GM23338 (cell line): ENCODE data around the gene SPIRE1. TPM values are rescaled to one million over a fixed set of nuclear protein-coding genes. Genes with fewer than 3 reads are reported as not detected.

Experiments used
- ATAC-seq: fragments of 200-7000 bp; cut with Tn5 transposase; 3 replicates; pipeline ENCODE4 v1.9.1; 2020
- DNase-seq: peaks from one replicate; pipeline ENCODE4 v3.0.0-alpha.2; 2015; ENCODE audit warnings: low spot score
- H2AFZ ChIP-seq: fragments of 200-600 bp; sonication (generic); 2 replicates; pipeline ENCODE4 v1.8.0; 2016; ENCODE audit warnings: antibody characterized with exemption, mild to moderate bottlenecking, moderate library complexity
- H3F3A ChIP-seq: fragments of 200-600 bp; sonication (generic); replicated peaks from 2 replicates; pipeline ENCODE4 v1.8.0; 2017; ENCODE audit warnings: antibody characterized with exemption, mixed run types, low read depth
- H3K27ac ChIP-seq: fragments of 200-600 bp; sonication (generic); 2 replicates; pipeline ENCODE4 v1.6.1; 2016; ENCODE audit warnings: low read depth
- H3K27me3 ChIP-seq: fragments of 200-600 bp; sonication (generic); 2 replicates; pipeline ENCODE4 v1.8.0; 2016; ENCODE audit warnings: mild to moderate bottlenecking, mixed run types, moderate library complexity; ENCODE audit not compliant: insufficient read depth
- H3K36me3 ChIP-seq: fragments of 200-600 bp; sonication (generic); 2 replicates; pipeline ENCODE4 v1.8.0; 2016; ENCODE audit warnings: mild to moderate bottlenecking; ENCODE audit not compliant: insufficient read depth
- H3K4me1 ChIP-seq: fragments of 200-600 bp; sonication (generic); 2 replicates; pipeline ENCODE4 v1.8.0; 2016; ENCODE audit warnings: mild to moderate bottlenecking, moderate library complexity; ENCODE audit not compliant: insufficient read depth
- H3K4me2 ChIP-seq: fragments of 200-600 bp; sonication (generic); 2 replicates; pipeline ENCODE4 v1.7.1; 2017; ENCODE audit warnings: mixed run types
- H3K4me3 ChIP-seq: fragments of 200-600 bp; sonication (generic); 2 replicates; pipeline ENCODE4 v1.6.1; 2016; ENCODE audit warnings: mixed run types
- H3K79me2 ChIP-seq: fragments of 200-600 bp; sonication (generic); replicated peaks from 2 replicates; pipeline ENCODE4 v1.8.0; 2017; ENCODE audit warnings: mild to moderate bottlenecking; ENCODE audit not compliant: insufficient read depth
- H3K9me2 ChIP-seq: fragments of 200-600 bp; sonication (generic); 2 replicates; pipeline ENCODE4 v1.8.0; 2017; ENCODE audit not compliant: insufficient read depth
- H4K20me1 ChIP-seq: fragments of 200-600 bp; sonication (generic); replicated peaks from 2 replicates; pipeline ENCODE4 v1.8.0; 2017; ENCODE audit warnings: mild to moderate bottlenecking; ENCODE audit not compliant: insufficient read depth
- H3K27ac Mint-ChIP-seq: 2 replicates; pipeline ENCODE4 v1.8.0; 2020; ENCODE audit warnings: inconsistent platforms, mild to moderate bottlenecking, moderate library complexity, mixed read lengths
- H3K27me3 Mint-ChIP-seq: 3 replicates; pipeline ENCODE4 v1.8.0; 2022; ENCODE audit warnings: low read depth, mild to moderate bottlenecking, moderate library complexity, mixed read lengths, inconsistent platforms; ENCODE audit not compliant: insufficient read depth, poor library complexity
- H3K36me3 Mint-ChIP-seq: 3 replicates; pipeline ENCODE4 v1.8.0; 2021; ENCODE audit warnings: low read depth, mild to moderate bottlenecking, inconsistent platforms, moderate library complexity, mixed read lengths
- H3K4me1 Mint-ChIP-seq: 3 replicates; pipeline ENCODE4 v1.8.0; 2020; ENCODE audit warnings: mild to moderate bottlenecking, inconsistent platforms, mixed read lengths
- H3K4me3 Mint-ChIP-seq: 3 replicates; pipeline ENCODE4 v1.8.0; 2021; ENCODE audit warnings: moderate library complexity, mild to moderate bottlenecking, inconsistent platforms, mixed read lengths
- H3K9me3 Mint-ChIP-seq: 3 replicates; pipeline ENCODE4 v1.8.0; 2020; ENCODE audit warnings: moderate library complexity, mild to moderate bottlenecking, inconsistent platforms, mixed read lengths
- CREB1 ChIP-seq: fragments of 250-450 bp; sonication (Bioruptor Pico); IDR thresholded peaks from 2 replicates; pipeline ENCODE4 v1.5.0; 2020; ENCODE audit warnings: low read depth, mild to moderate bottlenecking, moderate library complexity
- EZH2 ChIP-seq: fragments of 200-600 bp; sonication (generic); IDR thresholded peaks from one replicate; pipeline ENCODE4 v1.8.0; 2017; ENCODE audit warnings: antibody characterized with exemption, mild to moderate bottlenecking, low read depth; ENCODE audit not compliant: unreplicated experiment
- EZH2phosphoT487 ChIP-seq: fragments of 200-600 bp; sonication (generic); IDR thresholded peaks from one replicate; pipeline ENCODE4 v1.8.1; 2018; ENCODE audit warnings: antibody characterized with exemption; ENCODE audit not compliant: unreplicated experiment
- JUNB ChIP-seq: IDR thresholded peaks from one replicate; pipeline ENCODE4 v1.6.1; 2016; ENCODE audit warnings: antibody characterized with exemption; ENCODE audit not compliant: unreplicated experiment
- NANOG ChIP-seq: IDR thresholded peaks from 2 replicates; pipeline ENCODE4 v1.6.1; 2016; ENCODE audit warnings: antibody characterized with exemption, borderline replicate concordance
- POLR2AphosphoS5 ChIP-seq: IDR thresholded peaks from 2 replicates; pipeline ENCODE4 v1.6.1; 2016; ENCODE audit warnings: antibody characterized with exemption, low read depth
- STAT1 ChIP-seq: IDR thresholded peaks from one replicate; pipeline ENCODE4 v1.6.1; 2016; ENCODE audit warnings: antibody characterized with exemption; ENCODE audit not compliant: unreplicated experiment
- ZNF114 ChIP-seq: fragments of 250-450 bp; sonication (Bioruptor Pico); IDR thresholded peaks from 2 replicates; pipeline ENCODE4 v1.5.0; 2020; ENCODE audit warnings: mild to moderate bottlenecking, moderate library complexity
- ZNF331 ChIP-seq: fragments of 250-450 bp; sonication (Bioruptor Pico); IDR thresholded peaks from 2 replicates; pipeline ENCODE4 v1.5.0; 2020; ENCODE audit warnings: low read depth, mild to moderate bottlenecking, moderate library complexity
- polyA plus RNA-seq: library from polyadenylated mRNA; unstranded; fragments of >200 nt; fragmentation: Nextera tagmentation; extraction: Ambion mirVana; gene quantifications from 2 replicates; pipeline ENCODE4 v1.2.1, GENCODE V29; 2016
- total RNA-seq: library from RNA; depleted of rRNA; stranded (reverse); fragments of >200 nt; shearing (Covaris generic); gene quantifications from 2 replicates; pipeline ENCODE4 v1.2.3, GENCODE V29; 2014
- TF ChIP-seq, protein P1 (sequence below): IDR thresholded peaks from 2 replicates; pipeline ENCODE4 v1.6.1; 2016; ENCODE audit warnings: antibody characterized with exemption
- TF ChIP-seq, protein P2 (sequence below): IDR thresholded peaks from one replicate; pipeline ENCODE4 v1.6.1; 2018; ENCODE audit warnings: antibody characterized with exemption; ENCODE audit not compliant: unreplicated experiment
- TF ChIP-seq, protein P3 (sequence below), 2 experiments: fragments of 200-600 bp in 1 of 2; sonication (generic) in 1 of 2; conservative IDR thresholded peaks; 2 replicates each; pipeline versions ENCODE4 v1.5.1 to v1.6.1; 2016 to 2017; ENCODE audit warnings: antibody characterized with exemption in 2 of 2, low read depth in 2 of 2, mild to moderate bottlenecking in 2 of 2, moderate library complexity in 1 of 2
- TF ChIP-seq, protein P4 (sequence below): fragments of 250-450 bp; sonication (Bioruptor Pico); IDR thresholded peaks from 2 replicates; pipeline ENCODE4 v1.5.0; 2020; ENCODE audit warnings: mild to moderate bottlenecking, moderate library complexity

Gene SPIRE1
- total and polyA plus RNA-seq, 2 experiments from 2014 or later = 2.9 to 15.5 TPM

DNA sequence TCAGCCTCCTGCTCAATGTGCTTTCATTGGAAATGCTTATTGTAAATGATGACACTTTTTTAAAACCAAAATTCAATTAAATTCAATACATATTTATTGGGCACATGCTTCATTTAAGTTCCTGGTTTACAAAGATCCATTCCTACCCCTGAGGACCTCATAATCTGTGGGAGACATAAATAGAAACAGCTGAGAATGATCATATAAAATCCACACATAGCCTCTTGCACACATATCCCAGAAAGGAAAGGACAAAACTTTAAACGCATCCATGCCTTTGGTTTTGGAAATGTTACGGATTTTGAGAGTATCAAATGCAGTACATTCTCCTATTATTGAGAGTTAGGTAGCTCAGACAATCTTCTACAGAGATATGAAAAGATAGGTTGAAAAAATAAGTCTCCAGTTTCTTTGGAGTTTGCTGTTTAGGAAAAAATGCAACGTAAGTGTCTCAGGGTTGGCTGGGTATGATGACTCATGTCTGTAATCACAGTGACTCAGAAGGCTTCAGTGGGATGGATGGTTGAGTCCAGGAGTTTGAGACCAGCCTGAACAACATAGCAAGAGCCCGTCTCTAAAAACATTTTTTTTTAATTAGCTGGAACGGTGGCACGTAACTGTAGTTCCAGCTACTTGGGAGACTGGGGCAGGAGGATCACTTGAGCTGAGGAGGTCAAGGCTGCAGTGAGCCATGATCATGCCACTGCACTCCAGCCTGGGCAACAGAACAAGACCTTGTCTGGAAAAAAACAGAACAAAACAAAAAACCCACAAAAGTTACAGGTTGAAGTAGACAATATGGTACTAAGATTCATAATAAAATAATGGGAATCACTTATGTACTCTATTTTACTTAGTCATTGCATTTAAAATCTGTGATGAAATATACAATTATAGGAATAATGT is 254.1 kb downstream of the SPIRE1 start:
- no peak overlapping the region for H3K27ac Mint-ChIP-seq
- H4K20me1 ChIP-seq = no peaks in the 10 kb centered on the region
- no peaks in the 10 kb centered on the region for H3K36me3 Mint-ChIP-seq
- H3K27ac ChIP-seq = no peak overlapping the region
- no peak for DNase-seq
- H3F3A ChIP-seq = 0 out of 2 replicates have a peak, but pooled peaks cover 10% of the 10 kb centered on the region
- H2AFZ ChIP-seq = no peak overlapping the region
- H3K27me3 Mint-ChIP-seq = peaks cover 37% of the 10 kb centered on the region
- H3K36me3 ChIP-seq = no peaks in the 10 kb centered on the region
- H3K27me3 ChIP-seq = peaks cover 32% of the 10 kb centered on the region
- ATAC-seq = no peak
- H3K4me1 Mint-ChIP-seq = peaks cover 16% of the 10 kb centered on the region
- TF ChIP-seq CREB1 = no peak
- TF ChIP-seq, protein P1, sequence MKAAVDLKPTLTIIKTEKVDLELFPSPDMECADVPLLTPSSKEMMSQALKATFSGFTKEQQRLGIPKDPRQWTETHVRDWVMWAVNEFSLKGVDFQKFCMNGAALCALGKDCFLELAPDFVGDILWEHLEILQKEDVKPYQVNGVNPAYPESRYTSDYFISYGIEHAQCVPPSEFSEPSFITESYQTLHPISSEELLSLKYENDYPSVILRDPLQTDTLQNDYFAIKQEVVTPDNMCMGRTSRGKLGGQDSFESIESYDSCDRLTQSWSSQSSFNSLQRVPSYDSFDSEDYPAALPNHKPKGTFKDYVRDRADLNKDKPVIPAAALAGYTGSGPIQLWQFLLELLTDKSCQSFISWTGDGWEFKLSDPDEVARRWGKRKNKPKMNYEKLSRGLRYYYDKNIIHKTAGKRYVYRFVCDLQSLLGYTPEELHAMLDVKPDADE = no peak
- TF ChIP-seq, protein P2, sequence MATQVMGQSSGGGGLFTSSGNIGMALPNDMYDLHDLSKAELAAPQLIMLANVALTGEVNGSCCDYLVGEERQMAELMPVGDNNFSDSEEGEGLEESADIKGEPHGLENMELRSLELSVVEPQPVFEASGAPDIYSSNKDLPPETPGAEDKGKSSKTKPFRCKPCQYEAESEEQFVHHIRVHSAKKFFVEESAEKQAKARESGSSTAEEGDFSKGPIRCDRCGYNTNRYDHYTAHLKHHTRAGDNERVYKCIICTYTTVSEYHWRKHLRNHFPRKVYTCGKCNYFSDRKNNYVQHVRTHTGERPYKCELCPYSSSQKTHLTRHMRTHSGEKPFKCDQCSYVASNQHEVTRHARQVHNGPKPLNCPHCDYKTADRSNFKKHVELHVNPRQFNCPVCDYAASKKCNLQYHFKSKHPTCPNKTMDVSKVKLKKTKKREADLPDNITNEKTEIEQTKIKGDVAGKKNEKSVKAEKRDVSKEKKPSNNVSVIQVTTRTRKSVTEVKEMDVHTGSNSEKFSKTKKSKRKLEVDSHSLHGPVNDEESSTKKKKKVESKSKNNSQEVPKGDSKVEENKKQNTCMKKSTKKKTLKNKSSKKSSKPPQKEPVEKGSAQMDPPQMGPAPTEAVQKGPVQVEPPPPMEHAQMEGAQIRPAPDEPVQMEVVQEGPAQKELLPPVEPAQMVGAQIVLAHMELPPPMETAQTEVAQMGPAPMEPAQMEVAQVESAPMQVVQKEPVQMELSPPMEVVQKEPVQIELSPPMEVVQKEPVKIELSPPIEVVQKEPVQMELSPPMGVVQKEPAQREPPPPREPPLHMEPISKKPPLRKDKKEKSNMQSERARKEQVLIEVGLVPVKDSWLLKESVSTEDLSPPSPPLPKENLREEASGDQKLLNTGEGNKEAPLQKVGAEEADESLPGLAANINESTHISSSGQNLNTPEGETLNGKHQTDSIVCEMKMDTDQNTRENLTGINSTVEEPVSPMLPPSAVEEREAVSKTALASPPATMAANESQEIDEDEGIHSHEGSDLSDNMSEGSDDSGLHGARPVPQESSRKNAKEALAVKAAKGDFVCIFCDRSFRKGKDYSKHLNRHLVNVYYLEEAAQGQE = no peak
- no peak for TF ChIP-seq JUNB
- TF ChIP-seq ZNF114 = no peak
- TF ChIP-seq ZNF331 (CRISPR knock-in tag) = no peak
- no peak for TF ChIP-seq EZH2phosphoT487
- TF ChIP-seq, protein P3, sequence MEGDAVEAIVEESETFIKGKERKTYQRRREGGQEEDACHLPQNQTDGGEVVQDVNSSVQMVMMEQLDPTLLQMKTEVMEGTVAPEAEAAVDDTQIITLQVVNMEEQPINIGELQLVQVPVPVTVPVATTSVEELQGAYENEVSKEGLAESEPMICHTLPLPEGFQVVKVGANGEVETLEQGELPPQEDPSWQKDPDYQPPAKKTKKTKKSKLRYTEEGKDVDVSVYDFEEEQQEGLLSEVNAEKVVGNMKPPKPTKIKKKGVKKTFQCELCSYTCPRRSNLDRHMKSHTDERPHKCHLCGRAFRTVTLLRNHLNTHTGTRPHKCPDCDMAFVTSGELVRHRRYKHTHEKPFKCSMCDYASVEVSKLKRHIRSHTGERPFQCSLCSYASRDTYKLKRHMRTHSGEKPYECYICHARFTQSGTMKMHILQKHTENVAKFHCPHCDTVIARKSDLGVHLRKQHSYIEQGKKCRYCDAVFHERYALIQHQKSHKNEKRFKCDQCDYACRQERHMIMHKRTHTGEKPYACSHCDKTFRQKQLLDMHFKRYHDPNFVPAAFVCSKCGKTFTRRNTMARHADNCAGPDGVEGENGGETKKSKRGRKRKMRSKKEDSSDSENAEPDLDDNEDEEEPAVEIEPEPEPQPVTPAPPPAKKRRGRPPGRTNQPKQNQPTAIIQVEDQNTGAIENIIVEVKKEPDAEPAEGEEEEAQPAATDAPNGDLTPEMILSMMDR (conservative IDR thresholded peaks at IDR 0.05; ENCODE audit: low read depth in 2 of 2) = no peak
- no peak for TF ChIP-seq NANOG
- TF ChIP-seq POLR2AphosphoS5 = no peak
- TF ChIP-seq EZH2 = no peak
- TF ChIP-seq, protein P4, sequence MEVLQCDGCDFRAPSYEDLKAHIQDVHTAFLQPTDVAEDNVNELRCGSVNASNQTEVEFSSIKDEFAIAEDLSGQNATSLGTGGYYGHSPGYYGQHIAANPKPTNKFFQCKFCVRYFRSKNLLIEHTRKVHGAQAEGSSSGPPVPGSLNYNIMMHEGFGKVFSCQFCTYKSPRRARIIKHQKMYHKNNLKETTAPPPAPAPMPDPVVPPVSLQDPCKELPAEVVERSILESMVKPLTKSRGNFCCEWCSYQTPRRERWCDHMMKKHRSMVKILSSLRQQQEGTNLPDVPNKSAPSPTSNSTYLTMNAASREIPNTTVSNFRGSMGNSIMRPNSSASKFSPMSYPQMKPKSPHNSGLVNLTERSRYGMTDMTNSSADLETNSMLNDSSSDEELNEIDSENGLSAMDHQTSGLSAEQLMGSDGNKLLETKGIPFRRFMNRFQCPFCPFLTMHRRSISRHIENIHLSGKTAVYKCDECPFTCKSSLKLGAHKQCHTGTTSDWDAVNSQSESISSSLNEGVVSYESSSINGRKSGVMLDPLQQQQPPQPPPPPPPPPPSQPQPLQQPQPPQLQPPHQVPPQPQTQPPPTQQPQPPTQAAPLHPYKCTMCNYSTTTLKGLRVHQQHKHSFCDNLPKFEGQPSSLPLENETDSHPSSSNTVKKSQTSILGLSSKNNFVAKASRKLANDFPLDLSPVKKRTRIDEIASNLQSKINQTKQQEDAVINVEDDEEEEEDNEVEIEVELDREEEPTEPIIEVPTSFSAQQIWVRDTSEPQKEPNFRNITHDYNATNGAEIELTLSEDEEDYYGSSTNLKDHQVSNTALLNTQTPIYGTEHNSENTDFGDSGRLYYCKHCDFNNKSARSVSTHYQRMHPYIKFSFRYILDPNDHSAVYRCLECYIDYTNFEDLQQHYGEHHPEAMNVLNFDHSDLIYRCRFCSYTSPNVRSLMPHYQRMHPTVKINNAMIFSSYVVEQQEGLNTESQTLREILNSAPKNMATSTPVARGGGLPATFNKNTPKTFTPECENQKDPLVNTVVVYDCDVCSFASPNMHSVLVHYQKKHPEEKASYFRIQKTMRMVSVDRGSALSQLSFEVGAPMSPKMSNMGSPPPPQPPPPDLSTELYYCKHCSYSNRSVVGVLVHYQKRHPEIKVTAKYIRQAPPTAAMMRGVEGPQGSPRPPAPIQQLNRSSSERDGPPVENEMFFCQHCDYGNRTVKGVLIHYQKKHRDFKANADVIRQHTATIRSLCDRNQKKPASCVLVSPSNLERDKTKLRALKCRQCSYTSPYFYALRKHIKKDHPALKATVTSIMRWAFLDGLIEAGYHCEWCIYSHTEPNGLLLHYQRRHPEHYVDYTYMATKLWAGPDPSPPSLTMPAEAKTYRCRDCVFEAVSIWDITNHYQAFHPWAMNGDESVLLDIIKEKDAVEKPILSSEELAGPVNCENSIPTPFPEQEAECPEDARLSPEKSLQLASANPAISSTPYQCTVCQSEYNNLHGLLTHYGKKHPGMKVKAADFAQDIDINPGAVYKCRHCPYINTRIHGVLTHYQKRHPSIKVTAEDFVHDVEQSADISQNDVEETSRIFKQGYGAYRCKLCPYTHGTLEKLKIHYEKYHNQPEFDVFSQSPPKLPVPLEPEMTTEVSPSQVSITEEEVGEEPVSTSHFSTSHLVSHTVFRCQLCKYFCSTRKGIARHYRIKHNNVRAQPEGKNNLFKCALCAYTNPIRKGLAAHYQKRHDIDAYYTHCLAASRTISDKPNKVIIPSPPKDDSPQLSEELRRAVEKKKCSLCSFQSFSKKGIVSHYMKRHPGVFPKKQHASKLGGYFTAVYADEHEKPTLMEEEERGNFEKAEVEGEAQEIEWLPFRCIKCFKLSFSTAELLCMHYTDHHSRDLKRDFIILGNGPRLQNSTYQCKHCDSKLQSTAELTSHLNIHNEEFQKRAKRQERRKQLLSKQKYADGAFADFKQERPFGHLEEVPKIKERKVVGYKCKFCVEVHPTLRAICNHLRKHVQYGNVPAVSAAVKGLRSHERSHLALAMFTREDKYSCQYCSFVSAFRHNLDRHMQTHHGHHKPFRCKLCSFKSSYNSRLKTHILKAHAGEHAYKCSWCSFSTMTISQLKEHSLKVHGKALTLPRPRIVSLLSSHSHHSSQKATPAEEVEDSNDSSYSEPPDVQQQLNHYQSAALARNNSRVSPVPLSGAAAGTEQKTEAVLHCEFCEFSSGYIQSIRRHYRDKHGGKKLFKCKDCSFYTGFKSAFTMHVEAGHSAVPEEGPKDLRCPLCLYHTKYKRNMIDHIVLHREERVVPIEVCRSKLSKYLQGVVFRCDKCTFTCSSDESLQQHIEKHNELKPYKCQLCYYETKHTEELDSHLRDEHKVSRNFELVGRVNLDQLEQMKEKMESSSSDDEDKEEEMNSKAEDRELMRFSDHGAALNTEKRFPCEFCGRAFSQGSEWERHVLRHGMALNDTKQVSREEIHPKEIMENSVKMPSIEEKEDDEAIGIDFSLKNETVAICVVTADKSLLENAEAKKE (CRISPR knock-in tag) = no peak
- TF ChIP-seq STAT1 = no peak
- H3K9me3 Mint-ChIP-seq = no peaks in the 10 kb centered on the region
- H3K9me2 ChIP-seq = no peaks in the 10 kb centered on the region
- no peak overlapping the region for H3K4me2 ChIP-seq
- no peak overlapping the region for H3K4me3 ChIP-seq
- peaks cover 4% of the 10 kb centered on the region for H3K79me2 ChIP-seq
- peaks cover 6% of the 10 kb centered on the region for H3K4me1 ChIP-seq
- no peak overlapping the region for H3K4me3 Mint-ChIP-seq
